Endodermal cell (in vitro differentiated cells): ENCODE measurements around the gene HNRNPK. TPM values are rescaled to one million over a fixed set of nuclear protein-coding genes. Genes with fewer than 3 reads are reported as not detected.

Source experiments
- DNase-seq: peaks from one replicate; pipeline ENCODE4 v3.0.0-alpha.2; 2017
- H3K27ac ChIP-seq: 2 replicates; pipeline ENCODE4 v1.5.1; 2013; ENCODE audit warnings: mild to moderate bottlenecking, low read depth, low read length, moderate library complexity
- H3K27me3 ChIP-seq: 2 replicates; pipeline ENCODE4 v1.6.1; 2013; ENCODE audit warnings: mild to moderate bottlenecking, low read length, moderate library complexity; ENCODE audit not compliant: insufficient read depth, control insufficient read depth, poor library complexity, severe bottlenecking
- H3K36me3 ChIP-seq: 2 replicates; pipeline ENCODE4 v1.7.0; 2013; ENCODE audit warnings: mild to moderate bottlenecking, low read length, moderate library complexity; ENCODE audit not compliant: control insufficient read depth, insufficient read depth
- H3K4me1 ChIP-seq: one replicate; pipeline ENCODE4 v1.7.0; 2013; ENCODE audit warnings: low read length; ENCODE audit not compliant: control insufficient read depth, insufficient read depth
- H3K4me3 ChIP-seq: 2 replicates; pipeline ENCODE4 v1.5.1; 2013; ENCODE audit warnings: mild to moderate bottlenecking, low read length, moderate library complexity
- H3K9ac ChIP-seq: 2 replicates; pipeline ENCODE4 v1.6.1; 2013; ENCODE audit warnings: mild to moderate bottlenecking, low read length, moderate library complexity; ENCODE audit not compliant: poor library complexity, severe bottlenecking; ENCODE audit errors: extremely low read depth
- H3K9me3 ChIP-seq: 2 replicates; pipeline ENCODE4 v1.6.1; 2013; ENCODE audit warnings: mild to moderate bottlenecking, low read length, moderate library complexity; ENCODE audit not compliant: control insufficient read depth
- H3K27ac Mint-ChIP-seq: 2 replicates; pipeline ENCODE4 v1.8.0; 2020; ENCODE audit warnings: mixed read lengths
- H3K27me3 Mint-ChIP-seq: 2 replicates; pipeline ENCODE4 v1.8.0; 2021; ENCODE audit warnings: mild to moderate bottlenecking, mixed read lengths; ENCODE audit not compliant: insufficient read depth
- H3K36me3 Mint-ChIP-seq: 2 replicates; pipeline ENCODE4 v1.8.0; 2020; ENCODE audit warnings: low read depth, mixed read lengths
- H3K4me1 Mint-ChIP-seq: 2 replicates; pipeline ENCODE4 v1.8.0; 2020; ENCODE audit warnings: mixed read lengths
- H3K4me3 Mint-ChIP-seq: 2 replicates; pipeline ENCODE4 v1.8.0; 2020; ENCODE audit warnings: mild to moderate bottlenecking, moderate library complexity, mixed read lengths
- H3K9me3 Mint-ChIP-seq: 2 replicates; pipeline ENCODE4 v1.8.0; 2020; ENCODE audit warnings: mild to moderate bottlenecking, mixed read lengths
- CTCF ChIP-seq: fragments of 200-600 bp; sonication (generic); conservative IDR thresholded peaks from 2 replicates; pipeline ENCODE4 v1.5.0; 2021; ENCODE audit warnings: antibody characterized with exemption, mild to moderate bottlenecking
- WGBS, 2 experiments: methylation state at CpG; one replicate each; pipeline versions ENCODE4 v1.1.5 to v1.1.7; 2013; ENCODE audit warnings: missing lambda C conversion rate in 2 of 2, mixed read lengths in 1 of 2; ENCODE audit not compliant: insufficient coverage in 1 of 2, insufficient read length in 1 of 2; 5-methylcytosine and 5-hydroxymethylcytosine counted together
- microRNA-seq: library from miRNA; unstranded; fragments of <30 nt; microRNA quantifications from one replicate; pipeline ENCODE4 v1.2.0, GENCODE V29; 2020; ENCODE audit warnings: borderline microRNAs expressed
- total RNA-seq, 2 donors: library from RNA; stranded (reverse); fragmentation: NEBNext Ultra II Directional in 1 of 2; extraction: Animal tissue kit (Norgen Biotek cat#: 25700) in 1 of 2; gene quantifications; 2 replicates in 1 of 2; 3 replicates in 1 of 2; pipeline ENCODE4 v1.2.1, GENCODE V29; 2021

Gene HNRNPK
- total RNA-seq, 2 donors from 2014 or later, result 714 to 780 TPM

GRCh38 chr9:83919111-83919510, 60.9 kb downstream of the HNRNPK start:
- Mint-ChIP-seq H3K27ac (no peak overlapping the region), H3K36me3 (peaks cover 15% of the 10 kb centered on the region), H3K4me3 (no peak overlapping the region), H3K9me3 (no peaks in the 10 kb centered on the region), H3K4me1 (peaks cover 9% of the 10 kb centered on the region), H3K27me3 (no peaks in the 10 kb centered on the region)
- TF ChIP-seq CTCF, result no peak
- Histone ChIP-seq H3K4me1 (peaks cover 3% of the 10 kb centered on the region), H3K9me3 (no peaks in the 10 kb centered on the region), H3K27me3 (no peaks in the 10 kb centered on the region), H3K27ac (no peak overlapping the region), H3K9ac (no peak overlapping the region), H3K4me3 (no peak overlapping the region), H3K36me3 (no peaks in the 10 kb centered on the region)
- WGBS, 2 experiments, result 83% methylated on average over 1 of the region's 1 CpG; no CpG with 5 or more reads in 1 of the 2 experiments
- no peak for DNase-seq

Small RNA genes lying within 50 kb of the gene (microRNA-seq; reads per million reads assigned to microRNA genes)
- 161 reads per million, percentile 80 among the genes with 10 or more reads in this experiment for gene MIR7-1

Other genes starting within 250 kb of the HNRNPK start
- 10 to 100 TPM in 1 of 2 donors, 1 to 10 TPM in 1; 8.5 to 13.5 TPM for gene GKAP1, start 162.4 kb downstream of the HNRNPK start, total RNA-seq
- gene KIF27, start 58.8 kb downstream of the HNRNPK start, total RNA-seq, result 10 to 100 TPM; 12.0 to 19.5 TPM
- 10 to 100 TPM; 27.1 to 33.2 TPM for gene RMI1, start 590 bp upstream of the HNRNPK start, total RNA-seq